SK-N-SH (cell line): ENCODE measurements around the gene FOXP1. TPM values are rescaled to one million over a fixed set of nuclear protein-coding genes. Genes with fewer than 3 reads are reported as not detected.

ENCODE experiments used
- CTCF ChIA-PET: fragments of 300-600, 350-600 bp; formaldehyde crosslinking; extraction: SDS; loops from one replicate; lab custom pipeline; 2021; lab: Yijun Ruan, JAX
- POLR2A ChIA-PET: fragments of 350-600 bp; sonication (Branson Sonifier 250); formaldehyde crosslinking; extraction: SDS; loops from one replicate; lab custom pipeline; 2020; ENCODE audit warnings: antibody characterized with exemption, inconsistent platforms; lab: Yijun Ruan, JAX
- DNase-seq: peaks from one replicate; pipeline ENCODE4 v3.0.0; 2012
- H2AFZ ChIP-seq: fragments of 200-600 bp; sonication (generic); 2 replicates; pipeline ENCODE4 v1.8.1; 2016; ENCODE audit warnings: antibody characterized with exemption, mild to moderate bottlenecking, low read depth
- H3F3A ChIP-seq: fragments of 200-600 bp; sonication (generic); replicated peaks from 2 replicates; pipeline ENCODE3; 2016; ENCODE audit warnings: antibody characterized with exemption, mild to moderate bottlenecking; ENCODE audit not compliant: insufficient read depth
- H3K27ac ChIP-seq, 2 experiments: fragments of 200-500 bp in 1 of 2; fragments of 200-600 bp in 1 of 2; sonication (Bioruptor generic) in 1 of 2; sonication (generic), shearing (Covaris generic) in 1 of 2; 2 replicates each; pipeline versions ENCODE4 v1.5.1 to v1.6.1; 2014 to 2016; ENCODE audit warnings: low read depth in 2 of 2, inconsistent platforms in 1 of 2, low read length in 1 of 2, mild to moderate bottlenecking in 1 of 2, mixed read lengths in 1 of 2
- H3K27me3 ChIP-seq: fragments of 200-600 bp; sonication (generic), shearing (Covaris generic); 2 replicates; pipeline ENCODE4 v1.6.1; 2016; ENCODE audit warnings: mixed run types; ENCODE audit not compliant: insufficient read depth
- H3K36me3 ChIP-seq, 2 experiments: fragments of 200-500 bp in 1 of 2; fragments of 200-600 bp in 1 of 2; sonication (Bioruptor generic) in 1 of 2; sonication (generic) in 1 of 2; replicated peaks in 1 of 2; 2 replicates each; pipeline versions ENCODE3 to v1.5.1; 2014 to 2016; ENCODE audit warnings: low read length in 1 of 2, mild to moderate bottlenecking in 1 of 2; ENCODE audit not compliant: insufficient read depth in 2 of 2, control insufficient read depth in 1 of 2
- H3K4me1 ChIP-seq, 2 experiments: fragments of 200-500 bp in 1 of 2; fragments of 200-600 bp in 1 of 2; sonication (Bioruptor generic) in 1 of 2; sonication (generic), shearing (Covaris generic) in 1 of 2; 2 replicates each; pipeline versions ENCODE4 v1.5.1 to v1.6.1; 2014 to 2016; ENCODE audit warnings: low read depth in 1 of 2, low read length in 1 of 2, mixed run types in 1 of 2; ENCODE audit not compliant: insufficient read depth in 2 of 2, control insufficient read depth in 1 of 2
- H3K4me2 ChIP-seq: fragments of 200-600 bp; sonication (generic), shearing (Covaris generic); 2 replicates; pipeline ENCODE4 v1.6.1; 2017; ENCODE audit warnings: mixed run types
- H3K4me3 ChIP-seq, 2 experiments: fragments of 200-500 bp in 1 of 2; fragments of 200-600 bp in 1 of 2; sonication (Bioruptor generic) in 1 of 2; sonication (generic), shearing (Covaris generic) in 1 of 2; 2 replicates each; pipeline versions ENCODE4 v1.5.1 to v1.8.1; 2014 to 2016; ENCODE audit warnings: low read depth in 2 of 2, inconsistent platforms in 1 of 2, low read length in 1 of 2, mild to moderate bottlenecking in 1 of 2, mixed read lengths in 1 of 2, moderate library complexity in 1 of 2
- H3K79me2 ChIP-seq: fragments of 200-600 bp; sonication (generic); 2 replicates; pipeline ENCODE4 v1.8.1; 2017; ENCODE audit warnings: mild to moderate bottlenecking; ENCODE audit not compliant: insufficient read depth
- H3K9ac ChIP-seq: fragments of 200-600 bp; sonication (generic); 2 replicates; pipeline ENCODE4 v1.6.1; 2017; ENCODE audit warnings: mixed run types
- H3K9me2 ChIP-seq: fragments of 200-600 bp; sonication (generic); 2 replicates; pipeline ENCODE4 v1.6.1; 2017; ENCODE audit warnings: mixed run types
- H3K9me3 ChIP-seq: fragments of 200-600 bp; sonication (generic); 2 replicates; pipeline ENCODE4 v1.6.1; 2017; ENCODE audit warnings: mixed run types, mild to moderate bottlenecking, moderate library complexity
- H4K20me1 ChIP-seq: fragments of 200-600 bp; sonication (generic); 2 replicates; pipeline ENCODE4 v1.6.1; 2017; ENCODE audit warnings: mild to moderate bottlenecking, mixed run types; ENCODE audit not compliant: insufficient read depth
- GATA2 ChIP-seq: sonication (generic); formaldehyde crosslinking; IDR thresholded peaks from 2 replicates; pipeline ENCODE4 v1.5.0; 2020; ENCODE audit warnings: mild to moderate bottlenecking, missing genetic modification reagents
- IRF3 ChIP-seq: fragments of 150-350 bp; IDR thresholded peaks from 2 replicates; pipeline ENCODE4 v1.6.1; 2016; ENCODE audit warnings: mild to moderate bottlenecking, low read depth, low read length
- NFIC ChIP-seq: IDR thresholded peaks from 2 replicates; pipeline ENCODE4 v1.4.0; 2012; ENCODE audit warnings: borderline replicate concordance
- PBX3 ChIP-seq: IDR thresholded peaks from 2 replicates; pipeline ENCODE4; 2012
- SIN3A ChIP-seq: IDR thresholded peaks from 2 replicates; pipeline ENCODE4 v1.6.1; 2012; ENCODE audit warnings: low read depth, mild to moderate bottlenecking, low read length, moderate library complexity, borderline replicate concordance
- TCF12 ChIP-seq: IDR thresholded peaks from 2 replicates; pipeline ENCODE4 v1.4.0; 2012
- USF2 ChIP-seq: fragments of 150-350 bp; IDR thresholded peaks from 2 replicates; pipeline ENCODE4 v1.6.1; 2017; ENCODE audit warnings: antibody characterized with exemption, low read length, low read depth, borderline replicate concordance
- WGBS: methylation state at CpG from one replicate; pipeline ENCODE4 v1.1.6; 2017; ENCODE audit warnings: low lambda C conversion rate; 5-methylcytosine and 5-hydroxymethylcytosine counted together
- polyA plus RNA-seq, 3 experiments: library from polyadenylated mRNA; depleted of rRNA; stranded (reverse); fragments of >200 nt; gene quantifications; 2 replicates each; pipeline ENCODE4 v1.2.3, GENCODE V29; 2012

The FOXP1 gene
- polyA plus RNA-seq, 1 of the 3 experiments (the other 2 are of a cell fraction) = 8.8 TPM

GRCh38 chr3:71428841-71429596, 154.5 kb downstream of the FOXP1 start:
- Histone ChIP-seq H3K4me2 (no peak overlapping the region), H3K4me3 (no peak overlapping the region), H3K36me3 (no peaks in the 10 kb centered on the region), H2AFZ (no peak overlapping the region), H3K9me3 (no peaks in the 10 kb centered on the region), H3K9me2 (no peaks in the 10 kb centered on the region), H3K27ac (no peak overlapping the region), H3F3A (peaks cover 20% of the 10 kb centered on the region), H4K20me1 (no peaks in the 10 kb centered on the region; the same call in 1 of the 2 replicates), H3K79me2 (peaks cover 94% of the 10 kb centered on the region), H3K9ac (no peak overlapping the region), H3K27me3 (no peaks in the 10 kb centered on the region), H3K4me1 (peaks cover 2 to 14% of the 10 kb centered on the region in 2 experiments; a peak in 2 of 4 replicates)
- POLR2A ChIA-PET = no interaction called here
- DNase-seq = no peak
- CTCF ChIA-PET = no interaction called here
- 90% methylated on average over 17 of the region's 17 CpGs for WGBS
- TF ChIP-seq GATA2 (CRISPR knock-in tag) = no peak
- no peak for TF ChIP-seq SIN3A

GRCh38 chr3:71425491-71426071, 157.9 kb downstream of the FOXP1 start:
- peaks cover under 1 to 10% of the 10 kb centered on the region in 2 experiments; a peak in 1 of 4 replicates for H3K4me1 ChIP-seq
- H3K4me3 ChIP-seq = no peak overlapping the region
- H3K79me2 ChIP-seq = peaks cover 97% of the 10 kb centered on the region
- no peaks in the 10 kb centered on the region for H3K9me3 ChIP-seq
- DNase-seq = no peak
- POLR2A ChIA-PET = no interaction called here
- no peak overlapping the region for H3K9ac ChIP-seq
- WGBS = 50% methylated on average over 2 of the region's 2 CpGs
- H2AFZ ChIP-seq = no peak overlapping the region
- peak overlapping the region in 1 of 2 experiments; percentile 50; a peak in 2 of 4 replicates for H3K27ac ChIP-seq
- peaks cover 5% of the 10 kb centered on the region for H3F3A ChIP-seq
- no peaks in the 10 kb centered on the region; the same call in 1 of the 2 replicates for H4K20me1 ChIP-seq
- no peaks in the 10 kb centered on the region for H3K9me2 ChIP-seq
- TF ChIP-seq IRF3 (no peak), USF2 (no peak), TCF12 (peak; percentile 78), NFIC (peak; percentile 7; the same call in 1 of the 2 replicates), PBX3 (peak; percentile 56)
- TF ChIP-seq, all 33 proteins: peak for 3
- H3K36me3 ChIP-seq = no peaks in the 10 kb centered on the region
- CTCF ChIA-PET = no interaction called here
- H3K4me2 ChIP-seq = no peak overlapping the region
- H3K27me3 ChIP-seq = no peaks in the 10 kb centered on the region
